ENCODE results near the gene FOXG1.

GRCh38 chr14:28770061-28770460, 3.5 kb downstream of the FOXG1 start:
- TF ChIP-seq CTCF (IDR thresholded peaks at IDR 0.05) (no peak), POLR2A (IDR thresholded peaks at IDR 0.05) (no peak), EP300 (IDR thresholded peaks at IDR 0.05) (no peak)
